Upper lobe of left lung (tissue), 6 donors: ENCODE measurements around the gene FNDC8. TPM values are rescaled to one million over a fixed set of nuclear protein-coding genes. Genes with fewer than 3 reads are reported as not detected.

Experiments
- ATAC-seq, 2 donors: fragments of 200-7000 bp; cut with Tn5 transposase; one replicate each; pipeline ENCODE4 v1.9.1; 2022; ENCODE audit warnings: mild to moderate bottlenecking in 2 of 2, moderate library complexity in 2 of 2; ENCODE audit not compliant: low FRiP score in 2 of 2
- DNase-seq, 2 donors: peaks; one replicate each; pipeline ENCODE4 v3.0.0-alpha.2; 2019 to 2020
- H3K27ac ChIP-seq, 4 donors: fragments of 200-600 bp; sonication (generic); one replicate each; pipeline ENCODE4 v1.5.1; 2016 to 2019
- H3K27me3 ChIP-seq, 4 donors: fragments of 200-600 bp; sonication (generic); one replicate each; pipeline ENCODE4 v1.5.1; 2017 to 2019
- H3K36me3 ChIP-seq, 4 donors: fragments of 200-600 bp; sonication (generic); one replicate each; pipeline ENCODE4 v1.5.1; 2016 to 2019
- H3K4me1 ChIP-seq, 4 donors: fragments of 200-600 bp; sonication (generic); one replicate each; pipeline ENCODE4 v1.5.1; 2018 to 2019
- H3K4me3 ChIP-seq, 4 donors: fragments of 200-600 bp; sonication (generic); one replicate each; pipeline ENCODE4 v1.5.1; 2017 to 2019; ENCODE audit warnings: mild to moderate bottlenecking in 2 of 4, moderate library complexity in 1 of 4
- H3K9me3 ChIP-seq, 4 donors: fragments of 200-600 bp; sonication (generic); one replicate each; pipeline ENCODE4 v1.5.1; 2018 to 2019
- EP300 ChIP-seq, 4 donors: sonication (generic); formaldehyde crosslinking; IDR thresholded peaks; one replicate each; pipeline ENCODE4 v1.5.1; 2017; ENCODE audit warnings: antibody characterized with exemption in 4 of 4, control low read depth in 2 of 4
- POLR2A ChIP-seq, 4 donors: fragments of 450-650 bp; IDR thresholded peaks; one replicate each; pipeline ENCODE4 v1.5.1; 2016 to 2017; ENCODE audit warnings: antibody characterized with exemption in 4 of 4, mild to moderate bottlenecking in 2 of 4
- POLR2AphosphoS5 ChIP-seq, 2 donors: sonication (generic); formaldehyde crosslinking; IDR thresholded peaks; one replicate each; pipeline ENCODE4 v1.5.1; 2017; ENCODE audit warnings: antibody characterized with exemption in 2 of 2
- WGBS, 2 donors: methylation state at CpG; one replicate each; pipeline ENCODE4 v1.1.5; 2017 to 2018; 5-methylcytosine and 5-hydroxymethylcytosine counted together
- total RNA-seq, 6 donors: library from RNA; depleted of rRNA in 4 of 6; stranded (reverse); fragments of >200 nt in 4 of 6; gene quantifications; one replicate each; pipeline versions ENCODE4 v1.1.0 to v1.2.1, GENCODE V29; 2016 to 2021
- TF ChIP-seq, protein P1 (sequence below), 6 experiments: fragments of 450-650 bp in 4 of 6; fragments of 200-600 bp in 2 of 6; sonication (generic) in 2 of 6; IDR thresholded peaks; one replicate each; pipeline ENCODE4 v1.5.1; 2016 to 2019; ENCODE audit warnings: antibody characterized with exemption in 6 of 6
- donor health status: DM: no; HTN: no; CAD: no; lungs with moderate emphysema.
- donor health status: DM: no; HTN: yes; CAD: no; lungs with severe emphysema.

Gene FNDC8
- total RNA-seq, 6 donors from 2014 or later = not detected

DNA sequence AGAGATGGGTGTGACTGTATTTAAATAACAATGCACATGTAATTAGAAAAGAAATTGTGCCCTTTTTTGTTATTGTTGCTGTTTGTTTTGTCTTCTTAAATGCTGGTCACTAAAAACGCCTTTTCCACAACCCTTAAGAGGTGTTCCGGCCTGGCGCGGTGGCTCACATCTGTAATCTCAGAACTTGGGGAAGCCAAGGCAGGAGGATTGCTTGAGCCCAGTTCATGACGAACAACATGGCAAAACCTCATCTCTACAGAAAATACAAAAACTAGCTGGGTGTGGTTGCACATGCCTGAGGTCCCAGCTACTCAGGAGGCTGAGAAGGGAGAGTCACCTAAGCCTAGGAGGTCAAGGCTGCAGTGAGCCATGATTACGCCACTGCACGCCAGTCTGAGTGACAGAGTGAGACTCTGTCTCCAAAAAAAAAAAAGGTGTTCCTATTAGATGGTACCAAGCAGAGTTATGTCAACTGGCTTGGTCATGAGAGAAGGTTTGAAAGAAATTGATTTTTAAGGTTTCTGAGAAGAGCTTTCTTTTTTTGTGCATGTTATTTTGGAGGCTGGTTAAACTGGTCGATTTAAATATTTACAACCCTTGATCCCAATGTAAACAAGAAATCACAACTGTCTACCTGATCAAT is 34.4 kb upstream of the FNDC8 start:
- TF ChIP-seq, protein P1, sequence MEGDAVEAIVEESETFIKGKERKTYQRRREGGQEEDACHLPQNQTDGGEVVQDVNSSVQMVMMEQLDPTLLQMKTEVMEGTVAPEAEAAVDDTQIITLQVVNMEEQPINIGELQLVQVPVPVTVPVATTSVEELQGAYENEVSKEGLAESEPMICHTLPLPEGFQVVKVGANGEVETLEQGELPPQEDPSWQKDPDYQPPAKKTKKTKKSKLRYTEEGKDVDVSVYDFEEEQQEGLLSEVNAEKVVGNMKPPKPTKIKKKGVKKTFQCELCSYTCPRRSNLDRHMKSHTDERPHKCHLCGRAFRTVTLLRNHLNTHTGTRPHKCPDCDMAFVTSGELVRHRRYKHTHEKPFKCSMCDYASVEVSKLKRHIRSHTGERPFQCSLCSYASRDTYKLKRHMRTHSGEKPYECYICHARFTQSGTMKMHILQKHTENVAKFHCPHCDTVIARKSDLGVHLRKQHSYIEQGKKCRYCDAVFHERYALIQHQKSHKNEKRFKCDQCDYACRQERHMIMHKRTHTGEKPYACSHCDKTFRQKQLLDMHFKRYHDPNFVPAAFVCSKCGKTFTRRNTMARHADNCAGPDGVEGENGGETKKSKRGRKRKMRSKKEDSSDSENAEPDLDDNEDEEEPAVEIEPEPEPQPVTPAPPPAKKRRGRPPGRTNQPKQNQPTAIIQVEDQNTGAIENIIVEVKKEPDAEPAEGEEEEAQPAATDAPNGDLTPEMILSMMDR (IDR thresholded peaks at IDR 0.05) = no peak
- TF ChIP-seq EP300 (IDR thresholded peaks at IDR 0.05) (no peak), POLR2AphosphoS5 (IDR thresholded peaks at IDR 0.05) (no peak), POLR2A (IDR thresholded peaks at IDR 0.05) (no peak)
- H3K27ac ChIP-seq = peak overlapping the region in 1 of 4 donors; percentile 10
- DNase-seq (no peak), ATAC-seq (no peak)
- no peak overlapping the region for H3K4me3 ChIP-seq
- H3K4me1 ChIP-seq = peaks cover 15 to 39% (median 19%) of the 10 kb centered on the region in 4 donors
- WGBS, 2 donors = 85 to 91% methylated on average over 8 of the region's 8 CpGs
- no peaks in the 10 kb centered on the region for H3K36me3 ChIP-seq
- H3K27me3 ChIP-seq = no peaks in the 10 kb centered on the region
- no peaks in the 10 kb centered on the region for H3K9me3 ChIP-seq

DNA sequence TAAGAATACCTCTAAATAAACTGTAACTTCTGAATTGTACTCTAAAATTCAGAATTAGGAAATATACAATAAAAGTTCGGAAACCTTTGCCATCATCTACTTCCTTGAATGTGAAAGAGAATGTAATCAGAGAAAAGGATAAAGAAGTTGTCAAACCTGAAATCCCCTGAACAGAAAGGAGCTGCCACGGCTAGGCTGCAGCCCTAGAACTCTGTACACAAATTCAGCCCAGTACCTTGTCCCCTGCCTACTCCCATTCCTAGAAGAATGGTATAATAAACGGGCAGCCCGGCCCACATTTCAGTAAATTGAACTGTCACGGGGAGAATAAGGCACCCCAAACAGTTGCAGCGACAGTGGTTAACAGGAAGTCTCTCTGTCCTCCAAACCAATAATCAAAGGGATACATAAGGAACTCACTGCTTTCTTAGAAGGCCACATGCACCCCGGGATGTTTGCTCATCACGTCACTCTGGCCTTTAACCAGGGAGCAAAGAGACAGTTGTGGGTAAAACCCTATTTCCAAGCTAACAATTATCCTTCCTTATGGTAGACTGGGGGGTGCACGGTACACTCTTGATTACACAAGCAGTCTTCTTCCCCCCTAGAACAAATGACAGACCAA is 33.6 kb upstream of the FNDC8 start:
- 5 to 8% methylated on average over 9 of the region's 9 CpGs for WGBS, 2 donors
- no peaks in the 10 kb centered on the region for H3K27me3 ChIP-seq
- peak overlapping the region; percentile 93 to 96 (median 94) for H3K27ac ChIP-seq
- ATAC-seq = peak in 1 of 2 donors; percentile 3
- DNase-seq = peak in 1 of 2 donors; percentile 32
- no peaks in the 10 kb centered on the region for H3K9me3 ChIP-seq
- H3K4me1 ChIP-seq = peaks cover 9 to 31% (median 15%) of the 10 kb centered on the region in 4 donors
- TF ChIP-seq EP300 (IDR thresholded peaks at IDR 0.05) = no peak
- no peak for TF ChIP-seq POLR2A (IDR thresholded peaks at IDR 0.05)
- TF ChIP-seq, protein P1 (IDR thresholded peaks at IDR 0.05) = no peak
- TF ChIP-seq POLR2AphosphoS5 (IDR thresholded peaks at IDR 0.05) = no peak
- H3K36me3 ChIP-seq = no peaks in the 10 kb centered on the region
- peak overlapping the region; percentile 64 to 97 (median 90) for H3K4me3 ChIP-seq

DNA sequence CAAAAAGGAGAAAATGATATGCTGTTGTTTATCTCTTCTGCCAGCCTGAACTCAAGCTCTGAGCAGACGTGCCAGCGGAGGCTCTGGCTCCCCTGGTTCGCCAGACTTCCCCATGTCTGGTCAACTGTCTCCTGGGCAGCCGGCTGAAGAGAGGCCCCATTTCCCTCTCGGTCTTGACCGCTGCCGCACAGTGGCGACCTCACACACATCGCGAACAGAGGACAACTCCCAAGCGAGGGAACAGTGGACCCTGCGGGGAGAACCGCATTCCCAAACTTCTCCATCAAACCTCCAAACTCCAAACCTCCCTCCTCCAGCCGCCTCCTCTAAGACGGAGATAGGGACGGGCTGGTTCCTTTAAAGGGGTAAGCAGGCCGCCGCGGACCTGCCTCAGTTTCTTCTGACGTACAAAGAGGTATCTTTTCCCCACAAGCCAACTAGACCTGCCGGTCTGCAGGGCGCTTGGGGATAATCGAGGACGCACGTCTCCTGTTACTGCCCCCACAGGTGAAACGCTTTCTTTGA is 33.0 kb upstream of the FNDC8 start:
- TF ChIP-seq POLR2A (IDR thresholded peaks at IDR 0.05) = no peak
- TF ChIP-seq, protein P1 (IDR thresholded peaks at IDR 0.05) = peak in 1 of 6 experiments; percentile 6
- peak; percentile 3 to 4 for TF ChIP-seq POLR2AphosphoS5 (IDR thresholded peaks at IDR 0.05)
- Histone ChIP-seq H3K9me3 (no peaks in the 10 kb centered on the region), H3K4me1 (peaks cover 9 to 28% (median 15%) of the 10 kb centered on the region in 4 donors), H3K27me3 (no peaks in the 10 kb centered on the region), H3K4me3 (peak overlapping the region; percentile 64 to 97 (median 90)), H3K27ac (peak overlapping the region; percentile 93 to 96 (median 94)), H3K36me3 (no peaks in the 10 kb centered on the region)
- peak; percentile 58 to 65 for DNase-seq
- WGBS, 2 donors = 0% methylated on average over 16 to 26 of the region's 26 CpGs
- ATAC-seq = peak; percentile 71 to 74

DNA sequence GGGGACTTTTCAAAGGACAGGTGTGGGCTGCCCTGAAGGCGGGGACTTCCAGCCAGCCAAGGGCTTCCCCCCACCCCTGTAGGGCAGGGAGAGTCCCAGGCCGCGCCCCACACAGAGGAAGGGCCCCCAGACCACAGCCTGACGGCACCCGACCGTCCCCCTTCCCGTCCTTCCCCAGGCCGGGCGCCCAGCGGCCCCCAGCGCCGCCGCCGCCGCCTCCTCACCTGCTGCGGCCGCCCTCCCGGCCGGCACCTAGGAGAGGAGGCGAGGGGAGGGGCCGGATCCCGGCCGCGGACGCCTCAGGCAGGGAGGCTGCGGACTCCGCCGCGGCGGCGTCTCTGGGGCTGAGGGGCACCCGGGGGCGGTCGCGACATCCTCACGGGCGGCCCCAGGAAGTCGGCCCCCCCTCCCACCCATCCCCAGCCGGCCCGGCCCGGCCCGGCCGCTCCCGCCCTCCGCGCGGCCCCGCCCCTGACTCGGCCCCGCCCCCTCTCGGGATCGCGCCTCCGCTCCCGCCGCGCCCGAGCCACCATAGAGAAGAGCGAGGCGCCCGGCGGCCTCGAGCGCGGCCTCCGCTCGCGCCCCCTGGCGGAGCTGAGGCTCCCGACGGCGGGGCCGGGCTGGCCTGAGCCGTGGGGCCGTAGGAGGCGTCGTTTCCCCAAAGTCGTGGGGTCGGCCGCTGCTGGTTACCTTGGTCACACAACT is 32.4 kb upstream of the FNDC8 start:
- TF ChIP-seq POLR2A (IDR thresholded peaks at IDR 0.05) (peak in 3 of 4 donors; percentile 52 to 76 (median 58)), EP300 (IDR thresholded peaks at IDR 0.05) (no peak), POLR2AphosphoS5 (IDR thresholded peaks at IDR 0.05) (peak in 1 of 2 donors; percentile 40)
- TF ChIP-seq, protein P1 (IDR thresholded peaks at IDR 0.05) = peak; percentile 83 to 97 (median 96)

More for the DNA sequence above, 32.4 kb upstream of the FNDC8 start:
- 0 to 1% methylated on average over 3 to 12 of the region's 80 CpGs for WGBS, 2 donors
- H3K4me3 ChIP-seq = peak overlapping the region; percentile 64 to 97 (median 90)
- peak overlapping the region; percentile 93 to 96 (median 94) for H3K27ac ChIP-seq
- H3K9me3 ChIP-seq = no peaks in the 10 kb centered on the region
- H3K27me3 ChIP-seq = no peaks in the 10 kb centered on the region
- H3K36me3 ChIP-seq = no peaks in the 10 kb centered on the region
- H3K4me1 ChIP-seq = peaks cover 9 to 28% (median 15%) of the 10 kb centered on the region in 4 donors
- ATAC-seq (peak; percentile 97 to 98), DNase-seq (peak; percentile 94 to 99)
